HL-60 (cell line): ENCODE results near the gene HRG.

Source experiments
- DNase-seq, 2 experiments: peaks; one replicate each; pipeline ENCODE4 v3.0.0-alpha.2; 2010 to 2020; ENCODE audit warnings: low read depth in 1 of 2, low spot score in 1 of 2
- H3K27ac ChIP-seq: fragments of 250-450 bp; sonication (Bioruptor Pico); replicated peaks from 2 replicates; pipeline ENCODE4 v1.5.1; 2020; ENCODE audit warnings: mild to moderate bottlenecking, moderate library complexity
- H3K27me3 ChIP-seq: fragments of 250-450 bp; sonication (Bioruptor Pico); 2 replicates; pipeline ENCODE4 v1.5.1; 2021; ENCODE audit warnings: mild to moderate bottlenecking, moderate library complexity; ENCODE audit not compliant: insufficient read depth, poor library complexity, severe bottlenecking
- H3K4me3 ChIP-seq: replicated peaks from 2 replicates; pipeline ENCODE4 v1.5.1; 2011; ENCODE audit warnings: mild to moderate bottlenecking, control low read depth, low read length; ENCODE audit not compliant: insufficient read depth
- CTCF ChIP-seq: IDR thresholded peaks from one replicate; pipeline ENCODE4 v1.5.1; 2011; ENCODE audit warnings: low read length, control low read depth, inconsistent platforms; ENCODE audit not compliant: insufficient read depth
- GABPA ChIP-seq: IDR thresholded peaks from 2 replicates; pipeline ENCODE4 v1.6.1; 2012; ENCODE audit warnings: low read depth
- POLR2AphosphoS5 ChIP-seq: IDR thresholded peaks from 2 replicates; pipeline ENCODE4 v1.6.1; 2012; ENCODE audit warnings: low read depth
- REST ChIP-seq: IDR thresholded peaks from 2 replicates; pipeline ENCODE4 v1.6.1; 2012; ENCODE audit warnings: low read depth; ENCODE audit not compliant: insufficient replicate concordance
- SPI1 ChIP-seq: IDR thresholded peaks from 2 replicates; pipeline ENCODE4 v1.6.1; 2012; ENCODE audit warnings: low read depth, mild to moderate bottlenecking, borderline replicate concordance

Gene HRG

GRCh38 chr3:186637686-186638085, 28.1 kb upstream of the HRG start:
- TF ChIP-seq POLR2AphosphoS5 (no peak), CTCF (no peak), GABPA (no peak), SPI1 (no peak), REST (no peak)
- H3K4me3 ChIP-seq: no peak overlapping the region
- DNase-seq: no peak
- H3K27me3 ChIP-seq: peaks cover 8% of the 10 kb centered on the region
- no peak overlapping the region for H3K27ac ChIP-seq

GRCh38 chr3:186638259-186638658, 27.6 kb upstream of the HRG start:
- no peak for TF ChIP-seq CTCF
- TF ChIP-seq GABPA: no peak
- TF ChIP-seq SPI1: no peak
- TF ChIP-seq REST: no peak
- no peak for TF ChIP-seq POLR2AphosphoS5
- Histone ChIP-seq H3K27ac (no peak overlapping the region), H3K4me3 (no peak overlapping the region), H3K27me3 (peaks cover 8% of the 10 kb centered on the region)
- no peak for DNase-seq

GRCh38 chr3:186639778-186640472, 25.9 kb upstream of the HRG start, which contains the start of gene FETUB:
FETUB (plus strand) TSS chr3:186640399; CDS start chr3:186640461, 62 bp downstream.
- Histone ChIP-seq H3K4me3 (no peak within 1 kb of the TSS), H3K27me3 (peaks cover 14% of the 10 kb centered on the region), H3K27ac (no peak within 1 kb of the TSS)
- no peak for TF ChIP-seq GABPA
- no peak for TF ChIP-seq SPI1
- TF ChIP-seq POLR2AphosphoS5: no peak
- TF ChIP-seq CTCF: no peak
- TF ChIP-seq REST: no peak
- no peak for DNase-seq
